GM18858 (cell line): ENCODE data around the gene SRGAP2C.
"Not testable (repeated sequence)": the region's sequence is repeated elsewhere in the genome, so short reads cannot be mapped to it uniquely, and the experiment has no call there.

Source experiments
- ATAC-seq: cut with Tn5 transposase; IDR thresholded peaks from one replicate; pipeline ENCODE4 v1.9.1; 2021; ENCODE audit not compliant: unreplicated experiment

Gene SRGAP2C

DNA sequence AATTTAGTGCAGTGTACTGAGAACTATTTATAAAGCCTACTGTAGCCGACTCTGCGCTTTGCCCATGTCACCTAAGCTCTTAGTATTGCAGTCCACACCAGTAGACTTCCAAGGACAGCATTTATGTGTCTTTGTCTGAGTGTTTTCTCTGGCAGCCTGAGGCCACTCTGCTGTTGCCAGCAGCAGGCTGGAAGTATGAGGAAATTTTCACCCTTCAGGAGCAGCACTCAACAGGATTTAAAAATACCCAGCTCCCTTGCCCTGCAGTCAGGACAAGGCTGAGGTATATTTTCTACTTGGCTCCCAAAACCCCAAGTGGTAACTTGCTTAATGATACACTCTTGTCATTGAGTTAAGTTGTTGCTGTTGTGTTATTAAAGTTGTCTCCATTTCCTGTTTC, 230.1 kb downstream of the SRGAP2C start:
- ATAC-seq = no peak

DNA sequence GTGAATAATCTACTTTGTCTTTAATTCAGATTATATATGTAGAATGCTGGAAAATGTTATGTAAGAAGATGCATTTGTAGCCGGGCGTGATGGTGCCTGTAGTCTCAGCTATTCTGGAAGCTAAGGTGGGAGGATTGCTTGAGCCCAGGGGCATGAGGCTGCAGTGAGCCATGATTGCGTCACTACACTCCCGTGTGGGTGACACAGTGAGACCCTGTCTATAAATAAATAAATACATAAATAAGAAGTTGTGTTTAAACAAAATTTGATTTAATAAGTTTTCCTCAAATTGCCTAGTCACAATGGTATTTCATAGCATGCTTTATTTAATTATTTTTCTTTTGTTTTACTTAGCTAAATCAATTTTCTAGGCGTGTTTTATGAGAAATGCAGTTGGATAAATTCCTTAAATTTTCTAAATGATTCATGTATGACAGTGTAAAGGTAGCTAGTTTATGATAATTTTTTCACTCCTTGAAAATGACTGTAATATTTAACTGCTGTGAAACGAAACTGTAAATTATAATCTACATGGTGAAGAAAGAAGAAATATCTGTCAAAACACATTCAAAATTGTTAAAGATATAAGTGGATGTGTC, 232.6 kb downstream of the SRGAP2C start:
- no peak for ATAC-seq

DNA sequence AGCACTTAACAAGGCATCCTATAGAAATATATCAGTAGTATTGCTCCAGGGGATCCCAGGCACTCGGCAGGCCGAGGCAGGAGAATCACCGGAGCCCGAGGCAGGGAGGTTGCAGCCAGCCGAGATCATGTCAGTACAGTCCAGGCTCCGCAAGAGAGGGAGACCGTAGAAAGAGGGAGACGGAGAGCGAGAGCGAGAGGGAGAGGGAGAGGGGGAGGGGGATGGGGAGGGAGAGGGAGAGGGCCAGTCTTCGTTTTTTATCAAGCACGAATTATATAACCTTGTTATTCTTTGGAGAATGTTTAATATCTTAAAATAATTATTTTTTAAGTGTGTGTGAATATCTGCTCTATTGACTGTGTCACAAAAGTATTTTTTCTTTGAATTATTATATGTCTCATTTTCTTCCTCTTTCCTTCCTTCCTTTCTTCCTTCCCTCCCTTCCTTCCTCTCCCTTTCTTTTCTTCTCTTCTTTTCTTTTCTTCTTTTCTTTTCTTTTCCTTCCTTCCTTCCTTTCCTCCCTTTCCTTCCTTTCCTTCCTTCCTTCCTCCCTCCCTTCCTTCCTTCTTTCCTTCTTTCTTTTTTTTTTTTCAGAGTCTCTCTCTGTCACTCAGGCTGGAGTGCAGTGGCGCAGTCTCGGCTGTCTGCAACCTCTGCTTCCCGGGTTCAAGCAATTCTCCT, 233.7 kb downstream of the SRGAP2C start:
- ATAC-seq = no peak

DNA sequence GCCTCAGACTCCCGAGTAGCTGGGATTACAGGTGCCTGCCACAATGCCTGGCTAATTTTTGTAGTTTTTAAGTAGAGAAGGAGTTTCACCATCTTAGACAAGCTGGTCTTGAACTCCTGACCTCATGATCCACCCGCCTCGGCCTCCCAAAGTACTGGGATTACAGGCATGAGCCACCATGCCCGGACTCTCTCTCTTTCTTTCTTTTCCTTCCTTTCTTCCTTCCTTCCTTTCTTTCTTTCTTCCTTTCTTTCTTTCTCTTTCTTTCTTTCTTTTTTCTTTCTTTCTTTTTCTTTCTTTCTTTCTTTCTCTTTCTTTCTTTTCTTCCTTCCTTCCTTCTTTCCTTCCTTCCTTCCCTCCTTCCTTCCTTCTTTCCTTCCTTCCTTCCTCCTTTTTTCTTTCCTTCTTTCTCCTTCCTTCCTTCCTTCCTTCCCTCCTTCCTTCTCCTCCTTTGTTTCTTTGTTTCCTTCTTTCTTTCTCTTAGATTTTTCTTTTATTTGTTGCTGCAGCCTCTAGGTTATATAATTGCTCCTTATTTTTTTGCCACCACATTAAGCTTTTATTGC, 234.4 kb downstream of the SRGAP2C start:
- not testable (repeated sequence) for ATAC-seq

DNA sequence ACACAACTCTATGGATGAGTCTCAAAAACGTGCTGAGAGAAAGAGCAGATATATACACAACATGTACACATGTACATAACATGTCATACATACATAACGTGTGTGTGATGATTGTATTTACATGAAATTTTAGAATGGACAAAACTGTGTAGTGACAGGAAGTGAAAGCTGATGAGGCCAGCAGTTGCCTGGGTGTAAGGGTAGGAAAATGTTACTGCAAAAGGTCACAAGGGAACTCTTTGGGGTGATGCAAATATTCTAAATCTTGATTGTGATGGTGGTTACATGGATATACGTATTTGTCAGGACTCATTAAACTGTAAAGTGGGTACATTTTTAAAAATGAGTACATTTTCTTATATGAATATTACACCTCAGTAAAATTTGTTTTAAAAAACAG, 236.7 kb downstream of the SRGAP2C start:
- not testable (repeated sequence) for ATAC-seq

DNA sequence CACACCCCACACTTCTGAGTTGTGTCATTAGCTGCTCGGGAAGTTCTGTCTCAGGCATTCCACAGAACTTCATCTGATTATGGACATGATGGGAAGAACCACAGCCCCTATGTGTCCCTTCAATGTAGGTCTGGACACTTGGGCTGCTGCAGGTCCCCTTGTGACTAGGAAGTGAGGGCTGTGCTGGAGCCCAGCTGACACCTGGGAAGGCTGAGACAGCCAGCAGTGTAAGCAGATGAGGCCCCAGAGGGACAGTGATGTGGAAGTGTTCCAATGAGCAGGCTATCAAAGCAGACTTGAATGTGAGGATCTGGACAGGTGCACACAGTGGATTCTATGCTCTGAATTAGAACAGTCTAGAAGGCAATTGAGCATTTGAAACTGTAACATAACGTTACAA, 239.2 kb downstream of the SRGAP2C start:
- not testable (repeated sequence) for ATAC-seq

DNA sequence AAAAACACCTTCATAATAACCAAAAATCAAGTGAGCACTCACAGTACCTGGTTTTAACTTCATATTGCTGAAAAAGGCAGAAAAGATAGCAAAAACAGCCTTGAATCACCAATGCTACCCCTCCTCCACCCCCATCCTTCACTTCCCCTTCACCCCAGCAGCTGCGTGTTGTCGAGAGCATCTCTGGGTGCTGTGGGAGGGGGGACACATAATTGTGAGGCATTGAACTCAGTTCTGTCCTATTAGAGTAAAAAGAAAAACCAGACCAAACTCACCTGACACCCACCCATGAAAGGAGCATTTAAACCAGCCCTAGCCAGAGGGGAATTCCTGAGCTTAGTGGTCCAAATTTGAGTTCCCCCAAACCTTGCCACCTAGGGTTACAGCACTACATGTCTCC, 248.7 kb downstream of the SRGAP2C start:
- ATAC-seq = not testable (repeated sequence)

DNA sequence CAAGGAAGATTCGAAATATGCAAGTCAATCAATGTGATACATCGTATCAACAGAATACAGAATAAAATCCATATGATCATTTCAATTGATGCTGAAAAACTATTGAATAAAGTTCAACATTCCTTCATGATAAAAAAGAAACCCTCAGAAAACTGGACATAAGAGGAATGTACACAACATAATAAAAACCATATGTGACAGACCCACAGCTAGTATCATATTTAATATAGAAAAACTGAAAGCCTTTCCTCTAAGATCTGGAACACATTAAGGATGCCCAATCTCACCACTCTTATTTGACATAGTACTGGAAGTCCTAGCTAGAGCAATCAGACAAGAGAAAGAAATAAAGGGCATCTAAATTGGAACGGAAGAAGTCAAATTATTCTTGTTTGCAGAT, 254.1 kb downstream of the SRGAP2C start:
- ATAC-seq = not testable (repeated sequence)

DNA sequence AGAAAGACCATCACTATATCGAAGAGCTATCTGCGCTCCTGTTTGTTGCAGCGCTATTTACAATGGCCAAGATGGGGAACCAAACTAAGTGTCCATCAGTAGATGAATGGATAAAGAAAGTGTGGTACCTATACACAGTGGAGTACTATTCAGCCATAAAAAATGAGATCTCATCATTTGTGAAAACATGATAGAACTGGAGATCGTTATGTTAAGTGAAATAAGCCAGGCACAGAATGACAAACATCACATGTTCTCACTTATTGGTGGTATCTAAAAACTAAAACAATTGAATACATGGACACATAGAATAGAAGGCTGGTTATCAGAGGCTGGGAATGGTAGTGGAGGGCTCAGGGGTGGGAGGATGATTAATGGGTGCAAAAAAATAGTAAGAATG, 256.2 kb downstream of the SRGAP2C start:
- ATAC-seq = no peak
